ENCODE measurements around the gene AFG3L2. TPM values are rescaled to one million over a fixed set of nuclear protein-coding genes. Genes with fewer than 3 reads are reported as not detected.

AFG3L2 gene
- total RNA-seq, 2 donors from 2014 or later = 60.1 to 91.9 TPM

DNA sequence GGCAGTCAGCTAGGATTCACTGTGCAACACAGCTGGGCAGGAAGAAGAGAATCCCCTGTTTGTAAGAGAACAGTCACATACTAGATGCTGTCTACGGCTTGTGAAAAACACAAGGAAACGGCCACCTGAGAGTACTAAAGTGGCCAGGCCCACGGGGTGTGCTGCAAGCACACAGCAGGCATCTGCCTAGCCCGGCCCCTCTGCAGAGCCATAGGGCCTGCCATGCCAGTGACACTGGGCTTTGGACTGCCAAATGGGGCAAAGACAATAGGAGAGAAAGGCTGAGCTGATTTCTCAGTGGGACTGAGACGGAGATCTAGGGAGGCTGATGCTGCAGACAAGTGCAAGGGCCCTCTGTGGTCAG, 58.7 kb downstream of the AFG3L2 start:
- Histone ChIP-seq H3K4me3 (no peak overlapping the region), H3K27ac (peak overlapping the region; percentile 80 to 82), H3K27me3 (no peaks in the 10 kb centered on the region), H3K9me3 (no peaks in the 10 kb centered on the region), H3K36me3 (peaks cover 32% of the 10 kb centered on the region), H3K4me1 (peaks cover 0 to 56% of the 10 kb centered on the region in 2 donors)
- TF ChIP-seq, protein P1, sequence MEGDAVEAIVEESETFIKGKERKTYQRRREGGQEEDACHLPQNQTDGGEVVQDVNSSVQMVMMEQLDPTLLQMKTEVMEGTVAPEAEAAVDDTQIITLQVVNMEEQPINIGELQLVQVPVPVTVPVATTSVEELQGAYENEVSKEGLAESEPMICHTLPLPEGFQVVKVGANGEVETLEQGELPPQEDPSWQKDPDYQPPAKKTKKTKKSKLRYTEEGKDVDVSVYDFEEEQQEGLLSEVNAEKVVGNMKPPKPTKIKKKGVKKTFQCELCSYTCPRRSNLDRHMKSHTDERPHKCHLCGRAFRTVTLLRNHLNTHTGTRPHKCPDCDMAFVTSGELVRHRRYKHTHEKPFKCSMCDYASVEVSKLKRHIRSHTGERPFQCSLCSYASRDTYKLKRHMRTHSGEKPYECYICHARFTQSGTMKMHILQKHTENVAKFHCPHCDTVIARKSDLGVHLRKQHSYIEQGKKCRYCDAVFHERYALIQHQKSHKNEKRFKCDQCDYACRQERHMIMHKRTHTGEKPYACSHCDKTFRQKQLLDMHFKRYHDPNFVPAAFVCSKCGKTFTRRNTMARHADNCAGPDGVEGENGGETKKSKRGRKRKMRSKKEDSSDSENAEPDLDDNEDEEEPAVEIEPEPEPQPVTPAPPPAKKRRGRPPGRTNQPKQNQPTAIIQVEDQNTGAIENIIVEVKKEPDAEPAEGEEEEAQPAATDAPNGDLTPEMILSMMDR (IDR thresholded peaks at IDR 0.05) = no peak
- no peak for DNase-seq (ENCODE audit: low spot score)

DNA sequence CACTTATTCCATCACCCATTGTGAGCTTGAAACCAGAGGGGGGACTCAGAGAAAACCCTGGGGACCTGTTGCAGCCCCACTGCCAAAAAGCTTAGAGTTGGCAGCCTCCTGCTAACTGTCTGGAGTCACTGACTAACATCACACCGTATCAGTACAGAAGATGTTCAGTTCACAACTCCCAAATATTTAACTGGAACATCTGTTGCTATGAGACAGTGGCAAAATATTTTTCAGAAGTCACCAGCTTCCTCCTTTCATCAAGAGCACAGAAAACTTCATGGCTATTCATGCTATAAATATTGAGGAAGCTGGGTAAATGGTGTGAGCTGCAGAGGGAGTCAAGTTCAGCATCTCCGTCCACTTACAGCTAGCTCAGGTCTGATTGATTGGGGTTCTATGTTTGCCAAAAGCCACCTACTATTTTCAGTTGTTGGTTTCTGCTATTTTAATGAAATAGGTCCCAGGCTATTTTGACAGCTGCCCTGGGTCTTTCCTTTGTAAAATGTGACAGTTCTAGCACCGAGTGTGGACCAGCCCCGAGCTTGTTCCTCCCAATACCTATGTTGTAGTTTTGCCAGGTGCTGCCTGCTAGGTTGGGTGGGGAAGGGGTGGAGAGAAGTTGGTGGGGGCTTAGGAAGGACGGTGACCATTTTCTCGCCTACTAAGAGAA, 59.2 kb downstream of the AFG3L2 start:
- DNase-seq (ENCODE audit: low spot score) = no peak
- H3K4me3 ChIP-seq = no peak overlapping the region
- TF ChIP-seq, protein P1 (IDR thresholded peaks at IDR 0.05) = no peak
- no peaks in the 10 kb centered on the region for H3K27me3 ChIP-seq
- H3K4me1 ChIP-seq = peaks cover 0 to 61% of the 10 kb centered on the region in 2 donors
- H3K36me3 ChIP-seq = peaks cover 31% of the 10 kb centered on the region
- H3K27ac ChIP-seq = peak overlapping the region; percentile 80 to 82
- no peaks in the 10 kb centered on the region for H3K9me3 ChIP-seq

DNA sequence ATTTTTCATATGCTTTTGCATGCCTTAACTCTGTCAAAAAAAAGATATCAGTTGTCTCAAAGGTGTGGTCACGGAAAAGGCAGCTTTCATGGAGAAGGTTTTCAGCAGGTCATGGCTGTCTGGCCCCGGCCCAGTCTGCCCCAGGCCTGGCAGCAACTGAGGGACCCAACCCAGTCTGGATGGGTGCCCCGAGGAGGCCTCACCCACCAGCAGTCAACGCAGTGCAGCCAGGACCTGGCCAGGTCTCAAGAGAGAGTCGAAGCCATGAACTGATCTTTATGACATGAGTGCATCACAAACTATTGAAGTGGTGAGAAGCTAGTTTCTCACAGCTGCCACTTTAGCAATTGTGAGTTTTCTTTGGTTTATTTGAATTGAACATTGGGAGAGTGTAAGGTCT, 61.1 kb downstream of the AFG3L2 start:
- H3K36me3 ChIP-seq = peaks cover 36% of the 10 kb centered on the region
- H3K27ac ChIP-seq = peak overlapping the region; percentile 80 to 82
- TF ChIP-seq, protein P1 (IDR thresholded peaks at IDR 0.05) = no peak
- H3K4me1 ChIP-seq = peaks cover 0 to 65% of the 10 kb centered on the region in 2 donors
- no peak overlapping the region for H3K4me3 ChIP-seq
- no peak for DNase-seq (ENCODE audit: low spot score)
- H3K27me3 ChIP-seq = no peaks in the 10 kb centered on the region
- H3K9me3 ChIP-seq = peaks cover 0 to 8% of the 10 kb centered on the region in 2 donors

DNA sequence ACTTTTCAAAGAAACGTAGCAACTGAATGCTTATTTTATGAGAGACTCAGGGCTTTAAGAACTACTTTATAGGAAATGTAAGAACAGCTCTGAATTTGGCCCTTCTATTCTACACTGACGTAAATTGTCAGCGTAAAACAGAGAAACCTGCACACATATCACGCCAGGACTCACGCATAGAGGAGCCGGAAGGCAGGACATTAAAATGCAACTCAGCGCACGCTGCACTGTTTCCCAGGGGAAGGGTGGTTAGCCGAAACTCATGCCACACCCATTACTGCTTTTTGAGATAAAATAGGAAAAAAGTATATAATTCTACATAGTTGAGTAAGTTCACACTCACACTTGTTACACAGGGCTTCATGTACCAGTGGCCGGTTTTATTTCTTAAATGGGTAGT, 61.5 kb downstream of the AFG3L2 start:
- Histone ChIP-seq H3K27ac (peak overlapping the region; percentile 80 to 82), H3K36me3 (peaks cover 36% of the 10 kb centered on the region), H3K4me3 (no peak overlapping the region), H3K9me3 (peaks cover 0 to 8% of the 10 kb centered on the region in 2 donors), H3K27me3 (no peaks in the 10 kb centered on the region), H3K4me1 (peaks cover 0 to 69% of the 10 kb centered on the region in 2 donors)
- TF ChIP-seq, protein P1 (IDR thresholded peaks at IDR 0.05) = no peak
- no peak for DNase-seq (ENCODE audit: low spot score)

DNA sequence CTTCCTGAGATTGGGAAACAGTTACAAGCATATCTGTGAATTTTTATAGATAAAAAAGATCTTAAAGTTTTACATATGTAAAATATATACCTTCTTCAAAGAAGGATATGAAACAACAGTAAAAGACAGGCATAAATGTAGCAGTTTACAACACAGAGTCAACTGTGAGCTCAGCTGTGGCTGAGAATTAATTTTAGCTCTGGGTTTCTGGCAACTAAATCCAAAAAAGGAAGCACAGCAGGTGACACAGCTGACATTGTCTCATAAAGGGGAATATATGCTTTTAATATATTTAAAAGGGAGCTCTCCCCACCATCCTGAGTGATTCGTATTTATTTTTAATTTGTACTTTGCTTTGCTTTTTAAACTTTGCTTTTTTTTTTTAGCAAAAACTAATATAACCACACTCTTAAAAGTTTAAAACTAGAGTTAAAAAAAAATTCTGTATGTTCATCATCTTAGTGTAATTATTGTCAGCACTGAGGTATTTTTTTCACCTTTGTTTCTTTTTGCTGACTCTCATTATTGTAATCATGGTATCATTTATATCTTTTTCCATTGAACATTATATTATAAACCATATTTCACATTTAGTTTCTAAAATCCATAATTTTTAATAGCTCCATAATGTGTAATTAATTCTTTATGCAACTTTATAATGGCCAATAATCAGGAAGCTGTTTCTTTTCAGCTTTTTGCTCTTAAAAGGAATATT, 62.3 kb downstream of the AFG3L2 start:
- Histone ChIP-seq H3K4me1 (peaks cover 0 to 76% of the 10 kb centered on the region in 2 donors), H3K36me3 (peaks cover 30% of the 10 kb centered on the region), H3K27me3 (no peaks in the 10 kb centered on the region)

More for the DNA sequence above, 62.3 kb downstream of the AFG3L2 start:
- H3K9me3 ChIP-seq = peaks cover 0 to 8% of the 10 kb centered on the region in 2 donors
- DNase-seq (ENCODE audit: low spot score) = no peak
- H3K27ac ChIP-seq = peak overlapping the region; percentile 80 to 82
- TF ChIP-seq, protein P1 (IDR thresholded peaks at IDR 0.05) = no peak
- no peak overlapping the region for H3K4me3 ChIP-seq

Measured in right atrium auricular region (tissue), 2 donors.